ENCODE measurements around the gene INSL3.

INSL3 gene

GRCh38 chr19:17821190-17821589 lies at the start of gene INSL3:
Gene INSL3 (minus strand): TSS chr19:17821519. CDS start chr19:17821506, 13 bp downstream.
- Histone ChIP-seq H3K27ac (ENCODE audit: poor library complexity, severe bottlenecking) (no peak within 1 kb of the TSS), H3K36me3 (ENCODE audit: low read depth) (no peaks in the 10 kb centered on the region), H3K27me3 (ENCODE audit: insufficient read depth, poor library complexity, severe bottlenecking) (no peaks in the 10 kb centered on the region), H3K4me3 (ENCODE audit: severe bottlenecking) (no peak within 1 kb of the TSS), H3K4me1 (ENCODE audit: insufficient read depth, poor library complexity, severe bottlenecking) (no peaks in the 10 kb centered on the region), H3K9me3 (ENCODE audit: severe bottlenecking) (no peaks in the 10 kb centered on the region)
- TF ChIP-seq CTCF (IDR thresholded peaks at IDR 0.05; ENCODE audit: poor library complexity, severe bottlenecking): no peak
- no peak for DNase-seq (ENCODE audit: low spot score)
- ATAC-seq (ENCODE audit: low read depth): no peak

GRCh38 chr19:17869114-17869608 lies 47.8 kb upstream of the INSL3 start:
- Histone ChIP-seq H3K4me3 (ENCODE audit: severe bottlenecking) (no peak overlapping the region), H3K27ac (ENCODE audit: poor library complexity, severe bottlenecking) (no peak overlapping the region), H3K36me3 (ENCODE audit: low read depth) (peaks cover 8% of the 10 kb centered on the region), H3K4me1 (ENCODE audit: insufficient read depth, poor library complexity, severe bottlenecking) (peaks cover 10% of the 10 kb centered on the region), H3K27me3 (ENCODE audit: insufficient read depth, poor library complexity, severe bottlenecking) (peaks cover 43% of the 10 kb centered on the region), H3K9me3 (ENCODE audit: severe bottlenecking) (no peaks in the 10 kb centered on the region)
- DNase-seq (ENCODE audit: low spot score): no peak
- ATAC-seq (ENCODE audit: low read depth): no peak
- TF ChIP-seq CTCF (IDR thresholded peaks at IDR 0.05; ENCODE audit: poor library complexity, severe bottlenecking): no peak

GRCh38 chr19:17868669-17869068 lies 47.4 kb upstream of the INSL3 start:
- Histone ChIP-seq H3K36me3 (ENCODE audit: low read depth) (peaks cover 13% of the 10 kb centered on the region), H3K27me3 (ENCODE audit: insufficient read depth, poor library complexity, severe bottlenecking) (peaks cover 43% of the 10 kb centered on the region), H3K4me3 (ENCODE audit: severe bottlenecking) (no peak overlapping the region), H3K9me3 (ENCODE audit: severe bottlenecking) (no peaks in the 10 kb centered on the region), H3K27ac (ENCODE audit: poor library complexity, severe bottlenecking) (no peak overlapping the region), H3K4me1 (ENCODE audit: insufficient read depth, poor library complexity, severe bottlenecking) (peaks cover 15% of the 10 kb centered on the region)
- TF ChIP-seq CTCF (IDR thresholded peaks at IDR 0.05; ENCODE audit: poor library complexity, severe bottlenecking): no peak
- ATAC-seq (ENCODE audit: low read depth): no peak
- DNase-seq (ENCODE audit: low spot score): no peak

GRCh38 chr19:17866964-17867486 lies 45.7 kb upstream of the INSL3 start:
- Histone ChIP-seq H3K4me3 (ENCODE audit: severe bottlenecking) (no peak overlapping the region), H3K4me1 (ENCODE audit: insufficient read depth, poor library complexity, severe bottlenecking) (peaks cover 18% of the 10 kb centered on the region), H3K36me3 (ENCODE audit: low read depth) (peaks cover 29% of the 10 kb centered on the region), H3K27ac (ENCODE audit: poor library complexity, severe bottlenecking) (no peak overlapping the region), H3K27me3 (ENCODE audit: insufficient read depth, poor library complexity, severe bottlenecking) (peaks cover 28% of the 10 kb centered on the region), H3K9me3 (ENCODE audit: severe bottlenecking) (no peaks in the 10 kb centered on the region)
- no peak for TF ChIP-seq CTCF (IDR thresholded peaks at IDR 0.05; ENCODE audit: poor library complexity, severe bottlenecking)
- no peak for ATAC-seq (ENCODE audit: low read depth)
- DNase-seq (ENCODE audit: low spot score): no peak

- Histone ChIP-seq H3K4me3 (ENCODE audit: severe bottlenecking) (no peak overlapping the region), H3K27me3 (ENCODE audit: insufficient read depth, poor library complexity, severe bottlenecking) (peaks cover 22% of the 10 kb centered on the region), H3K9me3 (ENCODE audit: severe bottlenecking) (no peaks in the 10 kb centered on the region), H3K4me1 (ENCODE audit: insufficient read depth, poor library complexity, severe bottlenecking) (peaks cover 18% of the 10 kb centered on the region), H3K36me3 (ENCODE audit: low read depth) (peaks cover 35% of the 10 kb centered on the region), H3K27ac (ENCODE audit: poor library complexity, severe bottlenecking) (no peak overlapping the region)
- ATAC-seq (ENCODE audit: low read depth) (peak; percentile 0; the same call in 2 of the 3 replicates), DNase-seq (ENCODE audit: low spot score) (no peak)
- no peak for TF ChIP-seq CTCF (IDR thresholded peaks at IDR 0.05; ENCODE audit: poor library complexity, severe bottlenecking)
Observed at GRCh38 chr19:17866312-17866963, 45.1 kb upstream of the INSL3 start.
